HG02852 (cell line): ENCODE results near the gene HSPA1A.
"Not testable (repeated sequence)": the region's sequence is repeated elsewhere in the genome, so short reads cannot be mapped to it uniquely, and the experiment has no call there.

ENCODE experiments used
- ATAC-seq: cut with Tn5 transposase; IDR thresholded peaks from one replicate; pipeline ENCODE4 v1.9.1; 2021; ENCODE audit warnings: mild to moderate bottlenecking, moderate library complexity; ENCODE audit not compliant: unreplicated experiment

The HSPA1A gene

GRCh38 chr6:31780507-31781243 lies 34.7 kb upstream of the HSPA1A start:
- ATAC-seq: no peak

- ATAC-seq: no peak
These were observed 33.9 kb upstream of the HSPA1A start for GRCh38 chr6:31781244-31782125.

DNA sequence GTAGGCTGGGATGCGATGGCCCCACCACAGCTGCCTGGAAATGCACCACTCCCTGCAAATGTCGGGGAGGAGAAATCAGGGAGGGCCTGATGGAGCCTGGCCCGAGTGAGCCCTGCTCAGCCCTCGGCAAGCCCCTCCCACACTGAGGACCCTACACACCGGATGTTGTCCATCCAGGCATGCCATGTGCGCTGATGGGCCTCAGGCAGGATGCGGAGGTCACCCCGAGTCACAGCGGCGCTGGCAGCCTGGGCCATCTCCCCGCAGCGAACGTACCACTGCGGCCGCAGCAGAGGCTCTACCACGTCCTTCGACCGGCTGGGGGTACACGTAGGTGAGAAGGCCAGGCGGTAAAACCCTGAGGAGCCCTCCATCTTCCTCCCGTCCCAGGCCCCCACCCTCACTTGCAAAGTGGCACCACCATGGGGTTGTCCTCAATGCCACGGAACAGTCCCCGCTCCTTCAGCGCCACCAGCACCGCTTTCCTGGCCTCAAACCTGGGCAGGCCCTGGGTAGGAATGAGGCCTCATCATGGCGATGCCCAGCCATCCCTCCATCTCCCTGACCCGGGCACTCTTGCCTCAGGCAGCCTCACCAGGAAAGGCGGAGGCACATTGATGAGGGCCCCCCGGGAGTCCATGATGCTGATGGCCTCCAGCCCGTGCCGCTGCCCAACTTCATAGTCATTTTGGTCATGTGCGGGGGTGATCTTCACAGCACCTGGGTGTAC lies 33.1 kb upstream of the HSPA1A start:
- ATAC-seq: no peak

GRCh38 chr6:31784098-31784925 lies 31.0 kb upstream of the HSPA1A start:
- no peak for ATAC-seq

DNA sequence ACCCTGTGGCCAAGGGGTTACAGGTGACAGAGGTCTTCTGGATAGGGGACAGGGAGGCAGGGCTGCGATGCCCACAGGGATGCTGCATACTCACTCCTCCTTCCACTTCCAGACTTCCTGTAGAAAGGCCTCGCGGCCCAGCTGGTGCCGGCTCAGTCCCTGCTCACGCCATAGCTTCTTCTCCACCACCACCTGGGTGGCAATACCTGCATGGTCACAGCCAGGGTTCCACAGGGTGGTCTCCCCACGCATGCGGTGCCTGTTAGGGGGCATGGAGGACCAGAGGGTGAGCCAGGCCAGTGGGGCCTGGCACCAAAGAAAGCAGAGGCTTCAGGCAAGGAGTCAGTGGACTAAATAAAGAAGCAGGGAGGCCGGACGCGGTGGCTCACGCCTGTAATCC lies 29.9 kb upstream of the HSPA1A start:
- ATAC-seq: no peak

DNA sequence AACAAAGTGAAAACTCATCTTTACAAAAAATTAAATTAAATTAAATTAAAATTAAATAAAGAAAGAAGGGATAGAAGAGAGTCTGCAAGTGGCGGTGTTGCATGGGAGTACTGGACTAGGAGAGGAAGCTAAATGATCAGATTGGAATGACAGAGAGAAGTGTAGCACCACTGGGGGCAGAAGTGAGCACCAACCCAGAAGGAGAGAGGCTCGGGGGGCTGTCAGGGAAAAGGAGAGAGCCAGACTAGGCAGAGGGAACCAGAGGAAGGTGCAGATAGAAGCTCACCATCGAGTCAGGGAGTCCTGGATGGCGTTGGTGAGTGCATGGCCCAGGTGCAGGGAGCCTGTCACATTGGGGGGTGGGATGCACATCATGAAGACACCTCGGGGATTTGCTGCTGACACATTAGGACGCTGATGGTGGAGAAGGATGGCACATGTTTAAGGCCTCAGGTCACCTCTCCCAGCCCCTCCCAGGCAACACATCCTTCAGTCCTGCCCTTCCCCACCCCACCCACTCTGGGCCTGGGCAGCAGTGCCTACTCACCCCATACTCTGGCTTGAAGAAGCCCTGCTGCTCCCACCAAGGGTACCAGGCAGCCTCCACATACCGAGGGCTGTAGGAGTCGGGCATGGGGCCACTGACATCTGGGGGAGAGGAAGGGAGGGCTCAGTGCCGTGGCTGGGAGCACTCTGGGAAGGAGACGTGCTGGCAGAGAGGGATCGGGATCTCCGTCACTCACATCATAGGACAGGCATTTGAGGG lies 23.8 kb upstream of the HSPA1A start:
- no peak for ATAC-seq

- ATAC-seq: no peak
These were observed 23.3 kb upstream of the HSPA1A start for GRCh38 chr6:31792090-31792374.

- no peak for ATAC-seq
These were observed 22.6 kb upstream of the HSPA1A start for GRCh38 chr6:31792761-31793171.

GRCh38 chr6:31793927-31794245 lies 21.5 kb upstream of the HSPA1A start:
- not testable (repeated sequence) for ATAC-seq

GRCh38 chr6:31794294-31794865 lies 21.0 kb upstream of the HSPA1A start:
- no peak for ATAC-seq

DNA sequence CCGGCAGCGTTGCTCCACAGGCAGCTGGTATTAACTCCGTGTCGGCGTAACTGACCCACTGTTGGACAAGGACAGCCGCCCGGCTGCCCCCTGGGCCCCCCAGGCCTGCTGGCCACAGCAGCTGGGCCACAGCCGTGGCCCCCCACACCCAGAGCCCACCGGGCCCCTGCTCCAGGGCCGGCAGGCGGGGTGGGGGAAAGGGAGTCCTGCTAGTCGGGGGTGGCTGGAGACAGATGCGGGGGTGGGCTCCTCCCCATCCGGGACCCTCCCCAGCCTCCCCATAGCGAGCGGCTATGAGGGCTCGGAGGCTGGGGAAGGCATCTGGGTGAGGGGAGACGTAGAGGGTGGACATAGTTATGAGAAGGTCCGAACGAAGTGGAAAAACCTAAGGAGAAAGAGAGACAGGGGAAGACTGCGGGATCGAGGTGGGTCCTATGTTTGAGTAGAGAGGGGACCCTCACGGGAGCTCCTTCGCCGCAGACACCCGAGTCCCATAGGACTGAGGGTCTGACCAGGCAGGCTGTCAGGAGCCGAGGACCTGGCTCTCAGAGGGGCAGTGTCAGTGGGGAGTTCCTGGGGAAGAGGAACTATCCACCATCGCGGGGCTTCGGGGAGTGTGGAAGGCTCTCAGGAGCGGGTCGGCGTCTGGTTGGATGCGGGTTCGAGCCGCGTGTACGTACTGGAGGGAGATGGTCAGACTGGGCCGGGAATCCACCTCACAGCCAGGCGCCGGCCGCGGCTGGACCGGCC lies 20.3 kb upstream of the HSPA1A start:
- ATAC-seq: no peak

GRCh38 chr6:31795616-31796298 lies 19.6 kb upstream of the HSPA1A start, which contains the start of gene VARS1:
VARS1 (minus strand) TSS chr6:31795752; CDS start chr6:31795217, 535 bp downstream.
- peak; percentile 72 for ATAC-seq

- no peak for ATAC-seq
These were observed 18.4 kb upstream of the HSPA1A start for GRCh38 chr6:31796993-31797385.

DNA sequence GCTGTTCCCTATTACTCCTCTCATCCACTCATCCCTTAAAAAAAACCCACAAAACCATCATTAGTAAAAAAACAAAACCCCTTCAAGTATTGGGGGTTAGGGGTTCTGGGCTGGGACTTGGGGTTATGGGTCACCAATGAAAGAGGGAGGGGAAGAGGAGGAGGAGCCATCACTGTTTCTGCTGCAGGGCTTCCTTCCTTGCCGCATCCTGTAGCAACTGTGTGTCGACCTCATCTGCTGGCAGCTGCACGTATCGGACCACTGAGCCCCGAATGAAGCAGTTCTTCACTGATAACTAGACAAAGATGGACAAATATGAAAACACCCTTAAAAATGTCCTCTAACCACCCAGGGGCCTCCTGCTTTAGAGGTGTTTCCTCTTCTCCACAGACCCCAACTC lies 17.8 kb upstream of the HSPA1A start:
- ATAC-seq: no peak

DNA sequence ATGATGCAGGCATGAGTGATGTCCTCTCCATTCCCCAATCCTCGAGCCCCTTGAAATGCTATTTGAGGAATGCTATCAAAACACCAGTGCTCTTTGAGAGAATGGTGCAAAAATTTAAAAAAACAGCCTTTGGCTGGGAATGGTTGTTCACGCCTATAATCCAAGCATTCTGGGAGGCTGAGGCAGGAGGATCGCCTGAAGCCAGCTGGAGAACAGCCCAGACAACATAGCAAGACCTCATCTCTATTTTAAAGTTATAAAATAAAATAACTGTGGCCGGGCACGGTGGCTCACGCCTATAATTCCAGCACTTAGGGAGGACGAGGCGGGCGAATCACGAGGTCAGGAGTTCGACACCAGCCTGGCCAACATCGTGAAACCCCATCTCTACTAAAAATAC lies 15.6 kb upstream of the HSPA1A start:
- no peak for ATAC-seq

DNA sequence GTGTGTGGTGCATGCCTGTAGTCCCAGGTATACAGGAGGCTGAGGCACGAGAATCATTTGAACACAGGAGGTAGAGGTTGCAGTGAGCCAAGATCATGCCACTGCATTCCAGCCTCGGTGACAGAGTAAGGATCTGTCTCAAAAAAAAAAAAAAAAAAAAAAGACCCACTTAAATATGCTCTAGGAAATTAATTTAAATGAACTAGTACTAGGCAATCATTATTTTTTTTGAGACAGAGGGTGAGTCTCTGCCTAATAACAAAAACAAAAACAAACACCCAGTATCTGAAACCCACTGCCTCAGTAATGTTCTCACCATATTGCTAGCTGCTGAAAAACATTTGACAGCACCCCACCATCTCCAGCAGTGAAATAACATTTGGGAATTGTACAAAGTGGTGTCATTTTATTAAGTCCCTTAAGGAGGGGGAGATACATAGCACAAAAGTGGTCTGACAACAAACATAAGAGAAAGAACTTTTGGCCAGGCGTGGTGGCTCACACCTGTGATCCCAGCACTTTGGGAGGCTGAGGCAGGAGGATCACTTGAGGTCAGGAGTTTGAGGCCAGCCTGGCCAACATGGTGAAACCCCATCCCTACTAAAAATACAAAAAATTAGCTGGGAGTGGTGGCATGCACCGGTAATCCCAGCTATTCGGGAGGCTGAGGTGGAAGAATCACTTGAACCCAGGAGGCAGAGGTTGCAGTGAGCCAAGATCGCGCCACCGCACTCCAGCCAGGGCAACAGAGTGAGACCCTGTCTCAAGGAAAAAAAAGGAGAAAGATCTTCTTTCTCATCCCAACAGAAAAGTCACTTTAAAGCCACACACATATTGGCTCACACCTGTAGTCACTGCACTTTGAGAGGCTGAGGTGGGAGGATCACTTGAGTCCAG lies 14.1 kb upstream of the HSPA1A start:
- ATAC-seq: not testable (repeated sequence)

DNA sequence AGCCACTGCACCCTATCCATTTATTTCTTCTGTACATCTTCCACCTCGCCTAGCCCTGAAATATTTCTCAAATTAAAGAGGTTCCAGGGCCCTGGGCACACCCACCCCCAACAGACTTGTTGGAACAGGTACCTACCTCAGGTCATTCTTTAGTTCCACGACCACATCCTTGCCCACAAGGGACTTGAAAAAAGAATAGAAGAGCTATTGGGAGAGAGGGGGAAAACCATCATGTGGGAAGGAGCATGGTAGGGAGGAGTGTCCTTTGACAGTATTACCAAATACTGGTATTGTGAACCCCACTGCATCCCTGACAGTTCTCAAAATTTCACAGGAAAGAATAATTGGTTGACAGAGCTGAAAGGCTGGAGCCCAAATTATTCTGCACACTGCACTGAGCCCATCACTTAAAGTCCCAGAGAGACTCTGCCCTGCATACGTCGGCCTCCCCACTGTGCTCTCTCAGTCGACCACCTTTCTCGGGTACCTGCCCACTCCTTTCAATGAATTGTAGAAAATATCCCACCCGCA lies 9.3 kb upstream of the HSPA1A start:
- ATAC-seq: peak; percentile 23
